Esophagus squamous epithelium (tissue), 4 donors: ENCODE measurements around the gene STK25.
"Not testable (repeated sequence)": the region's sequence is repeated elsewhere in the genome, so short reads cannot be mapped to it uniquely, and the experiment has no call there.

Experiments used
- POLR2A ChIP-seq, 4 donors: fragments of 450-650 bp; IDR thresholded peaks; one replicate each; pipeline ENCODE4 v1.6.1; 2017; ENCODE audit warnings: antibody characterized with exemption in 4 of 4, mild to moderate bottlenecking in 4 of 4, moderate library complexity in 3 of 4
- TF ChIP-seq, protein P1 (sequence below), 6 experiments: fragments of 450-650 bp in 4 of 6; fragments of 200-600 bp in 2 of 6; sonication (generic) in 2 of 6; IDR thresholded peaks; one replicate each; pipeline ENCODE4 v1.5.1; 2016 to 2019; ENCODE audit warnings: antibody characterized with exemption in 6 of 6, mild to moderate bottlenecking in 4 of 6, moderate library complexity in 4 of 6

DNA sequence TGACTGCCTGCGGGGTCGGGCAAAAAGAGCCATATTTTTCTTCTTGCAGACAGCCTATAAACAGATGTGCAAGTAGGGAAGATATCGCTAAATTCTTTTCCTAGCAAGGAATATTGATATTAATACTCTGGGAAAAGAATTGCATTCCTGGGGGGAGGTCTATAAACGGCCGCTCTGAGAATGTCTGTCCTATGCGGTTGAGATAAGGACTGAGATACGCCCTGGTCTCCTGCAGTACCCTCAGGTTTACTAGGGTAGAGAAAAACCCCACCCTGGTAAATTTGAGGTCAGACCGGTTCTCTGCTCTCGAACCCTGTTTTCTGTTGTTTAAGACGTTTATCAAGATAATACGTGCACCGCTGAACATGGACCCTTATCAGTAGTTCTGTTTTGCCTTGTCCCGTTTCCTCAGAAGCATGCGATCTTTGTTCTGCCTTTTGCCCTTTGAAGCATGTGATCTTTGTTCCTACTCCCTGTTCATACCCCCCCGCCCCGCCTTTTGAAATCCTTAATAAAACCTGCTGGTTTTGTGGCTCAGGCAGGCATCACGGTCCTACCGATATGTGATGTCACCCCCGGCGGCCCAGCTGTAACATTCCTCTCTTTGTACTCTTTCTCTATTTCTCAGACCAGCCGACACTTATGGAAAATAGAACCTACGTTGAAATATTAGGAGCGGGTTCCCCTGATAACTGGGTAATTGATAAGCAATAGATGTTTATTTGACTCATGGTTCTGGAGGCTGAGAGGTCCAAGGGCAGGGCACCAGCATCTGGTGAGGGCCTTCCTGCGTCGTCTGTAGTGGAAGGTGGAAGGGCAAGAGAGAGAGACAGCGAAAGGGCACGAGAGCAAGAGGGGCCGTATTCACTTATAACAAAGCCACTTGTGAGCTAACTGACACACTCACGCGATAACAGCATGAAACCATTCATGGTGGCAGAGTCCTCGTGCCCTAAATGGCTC is 17.7 kb upstream of the STK25 start:
- TF ChIP-seq, protein P1, sequence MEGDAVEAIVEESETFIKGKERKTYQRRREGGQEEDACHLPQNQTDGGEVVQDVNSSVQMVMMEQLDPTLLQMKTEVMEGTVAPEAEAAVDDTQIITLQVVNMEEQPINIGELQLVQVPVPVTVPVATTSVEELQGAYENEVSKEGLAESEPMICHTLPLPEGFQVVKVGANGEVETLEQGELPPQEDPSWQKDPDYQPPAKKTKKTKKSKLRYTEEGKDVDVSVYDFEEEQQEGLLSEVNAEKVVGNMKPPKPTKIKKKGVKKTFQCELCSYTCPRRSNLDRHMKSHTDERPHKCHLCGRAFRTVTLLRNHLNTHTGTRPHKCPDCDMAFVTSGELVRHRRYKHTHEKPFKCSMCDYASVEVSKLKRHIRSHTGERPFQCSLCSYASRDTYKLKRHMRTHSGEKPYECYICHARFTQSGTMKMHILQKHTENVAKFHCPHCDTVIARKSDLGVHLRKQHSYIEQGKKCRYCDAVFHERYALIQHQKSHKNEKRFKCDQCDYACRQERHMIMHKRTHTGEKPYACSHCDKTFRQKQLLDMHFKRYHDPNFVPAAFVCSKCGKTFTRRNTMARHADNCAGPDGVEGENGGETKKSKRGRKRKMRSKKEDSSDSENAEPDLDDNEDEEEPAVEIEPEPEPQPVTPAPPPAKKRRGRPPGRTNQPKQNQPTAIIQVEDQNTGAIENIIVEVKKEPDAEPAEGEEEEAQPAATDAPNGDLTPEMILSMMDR (IDR thresholded peaks at IDR 0.05) = not testable (repeated sequence)
- TF ChIP-seq POLR2A (IDR thresholded peaks at IDR 0.05) = not testable (repeated sequence)
